Mesenchymal stem cell (in vitro differentiated cells and primary cell): ENCODE results near the gene CRK.

Source experiments
- DNase-seq: peaks from one replicate; pipeline ENCODE4 v3.0.0-alpha.2; 2013
- H2AFZ ChIP-seq: one replicate; pipeline ENCODE4 v1.6.1; 2013; ENCODE audit warnings: low read depth, mild to moderate bottlenecking, control low read depth, inconsistent platforms, low read length, moderate library complexity
- H2AK5ac ChIP-seq: 2 replicates; pipeline ENCODE4 v1.6.1; 2013; ENCODE audit warnings: low read length, moderate library complexity, mild to moderate bottlenecking, inconsistent platforms; ENCODE audit not compliant: severe bottlenecking
- H2BK120ac ChIP-seq: one replicate; pipeline ENCODE4 v1.6.1; 2013; ENCODE audit warnings: low read depth, mild to moderate bottlenecking, inconsistent platforms, low read length, moderate library complexity
- H2BK12ac ChIP-seq, 2 experiments: one replicate each; pipeline ENCODE4 v1.6.1; 2013; ENCODE audit warnings: inconsistent platforms in 2 of 2, low read length in 2 of 2, mild to moderate bottlenecking in 2 of 2, moderate library complexity in 2 of 2, control low read depth in 1 of 2
- H2BK15ac ChIP-seq: one replicate; pipeline ENCODE4 v1.6.1; 2013; ENCODE audit warnings: mild to moderate bottlenecking, low read depth, inconsistent platforms; ENCODE audit not compliant: poor library complexity, severe bottlenecking
- H2BK5ac ChIP-seq: 2 replicates; pipeline ENCODE4 v1.6.1; 2013; ENCODE audit warnings: low read depth, mild to moderate bottlenecking, low read length, control low read depth, inconsistent platforms; ENCODE audit not compliant: poor library complexity, severe bottlenecking
- H3K14ac ChIP-seq, 2 experiments: one replicate each; pipeline ENCODE4 v1.6.1; 2013; ENCODE audit warnings: inconsistent platforms in 2 of 2, low read length in 2 of 2, control low read depth in 1 of 2, mild to moderate bottlenecking in 1 of 2, moderate library complexity in 1 of 2
- H3K18ac ChIP-seq, 2 experiments: one replicate each; pipeline ENCODE4 v1.6.1; 2013; ENCODE audit warnings: inconsistent platforms in 2 of 2, low read length in 2 of 2, control low read depth in 1 of 2, low read depth in 1 of 2, mild to moderate bottlenecking in 1 of 2
- H3K23ac ChIP-seq, 2 experiments: one replicate each; pipeline ENCODE4 v1.6.1; 2013; ENCODE audit warnings: inconsistent platforms in 2 of 2, low read length in 2 of 2, mild to moderate bottlenecking in 2 of 2, moderate library complexity in 2 of 2, control low read depth in 1 of 2
- H3K27ac ChIP-seq: 2 replicates; pipeline ENCODE4 v1.5.1; 2013; ENCODE audit warnings: mild to moderate bottlenecking, moderate library complexity, low read length, control low read depth, inconsistent platforms; ENCODE audit not compliant: poor library complexity, severe bottlenecking
- H3K27me3 ChIP-seq, 2 experiments: 2 replicates each; pipeline versions ENCODE4 v1.6.1 to v1.7.0; 2013; ENCODE audit warnings: low read length in 2 of 2, mild to moderate bottlenecking in 2 of 2, moderate library complexity in 2 of 2, control low read depth in 1 of 2, inconsistent platforms in 1 of 2; ENCODE audit not compliant: control insufficient read depth in 1 of 2, insufficient read depth in 1 of 2
- H3K36me3 ChIP-seq, 2 experiments: 2 replicates each; pipeline versions ENCODE4 v1.6.1 to v1.7.0; 2013; ENCODE audit warnings: low read length in 2 of 2, control low read depth in 1 of 2, inconsistent platforms in 1 of 2, low read depth in 1 of 2, mild to moderate bottlenecking in 1 of 2; ENCODE audit not compliant: insufficient read depth in 2 of 2, control insufficient read depth in 1 of 2
- H3K4ac ChIP-seq, 2 experiments: one replicate each; pipeline ENCODE4 v1.6.1; 2013; ENCODE audit warnings: inconsistent platforms in 2 of 2, low read length in 2 of 2, mild to moderate bottlenecking in 2 of 2, moderate library complexity in 2 of 2, control low read depth in 1 of 2, low read depth in 1 of 2
- H3K4me1 ChIP-seq: 2 replicates; pipeline ENCODE4 v1.6.1; 2013; ENCODE audit warnings: low read depth, low read length, control low read depth; ENCODE audit not compliant: control insufficient read depth, insufficient read depth
- H3K4me2 ChIP-seq: 2 replicates; pipeline ENCODE4 v1.6.1; 2013; ENCODE audit warnings: low read length, mild to moderate bottlenecking, inconsistent platforms; ENCODE audit not compliant: poor library complexity, severe bottlenecking
- H3K4me3 ChIP-seq, 2 experiments: 2 replicates each; pipeline versions ENCODE4 v1.5.1 to v1.7.0; 2013; ENCODE audit warnings: low read length in 2 of 2, mild to moderate bottlenecking in 2 of 2, control low read depth in 1 of 2, low read depth in 1 of 2; ENCODE audit not compliant: insufficient read depth in 1 of 2
- H3K79me1 ChIP-seq: replicated peaks from 2 replicates; pipeline ENCODE4 v1.6.1; 2013; ENCODE audit warnings: mild to moderate bottlenecking, control low read depth, low read length, inconsistent platforms; ENCODE audit not compliant: poor library complexity, severe bottlenecking
- H3K9ac ChIP-seq: 2 replicates; pipeline ENCODE4 v1.7.0; 2013; ENCODE audit warnings: mild to moderate bottlenecking, low read length, moderate library complexity
- H3K9me3 ChIP-seq: 2 replicates; pipeline ENCODE4 v1.7.0; 2013; ENCODE audit warnings: mild to moderate bottlenecking, low read length; ENCODE audit not compliant: control insufficient read depth
- H4K8ac ChIP-seq: one replicate; pipeline ENCODE4 v1.6.1; 2013; ENCODE audit warnings: inconsistent platforms, mild to moderate bottlenecking, low read length, moderate library complexity
- H4K91ac ChIP-seq: one replicate; pipeline ENCODE4 v1.6.1; 2013; ENCODE audit warnings: mild to moderate bottlenecking, low read length, inconsistent platforms
- WGBS: methylation state at CpG from one replicate; pipeline ENCODE4 v1.1.7; 2013; ENCODE audit warnings: mixed read lengths; 5-methylcytosine and 5-hydroxymethylcytosine counted together

Gene CRK

DNA sequence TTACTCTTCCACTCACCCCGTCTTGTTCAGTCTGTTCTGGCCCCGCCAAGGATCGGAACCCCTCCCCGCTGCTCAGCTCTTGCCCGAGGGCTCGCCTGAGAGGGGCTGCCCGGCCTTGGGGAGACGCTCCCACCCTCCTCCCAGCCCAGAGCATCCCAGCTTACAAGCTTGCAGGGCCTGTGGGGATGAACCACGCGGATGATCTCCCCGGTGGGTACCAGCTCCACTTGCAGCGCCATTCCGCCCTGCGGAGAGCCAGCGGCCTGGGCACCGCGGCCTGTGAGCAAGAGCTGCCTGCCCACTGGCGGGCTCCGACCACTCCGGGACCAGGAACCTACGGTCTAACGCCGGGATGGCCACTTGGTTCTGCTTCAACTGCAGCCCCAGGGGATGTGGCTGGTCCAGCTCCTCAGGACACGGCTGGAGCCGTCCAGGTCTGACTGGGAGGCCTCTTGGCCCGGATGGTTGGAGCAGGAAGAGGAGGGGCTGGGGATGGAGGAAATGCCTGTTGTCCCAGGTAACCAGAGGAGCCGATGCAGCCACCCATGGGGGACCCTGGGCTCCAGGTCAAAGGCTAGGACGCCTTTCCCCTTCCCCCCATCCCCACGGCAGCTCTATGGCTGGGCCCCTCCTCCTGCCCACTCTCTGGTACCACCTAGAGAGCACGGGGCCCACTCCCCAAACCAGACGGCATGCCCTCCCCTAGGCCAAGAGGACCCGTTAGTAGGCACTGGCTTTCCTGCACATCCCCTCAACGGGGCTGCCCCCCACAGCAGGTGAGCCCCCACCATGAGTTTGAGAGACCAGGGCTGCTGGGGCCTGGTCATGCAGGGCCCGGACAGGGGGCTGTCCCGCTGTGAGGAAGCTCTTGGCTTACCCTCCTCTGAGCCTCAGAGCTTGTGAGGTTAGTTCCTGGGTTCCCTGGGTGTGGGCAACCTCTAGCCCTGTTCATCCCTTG lies 36.5 kb upstream of the CRK start, which contains the start of gene MYO1C:
TSS of gene MYO1C (minus strand) at position 438 of the 958 bp plus-strand sequence. CDS start at position 239, 199 bp downstream.
- Histone ChIP-seq H3K27ac (no peak within 1 kb of the TSS), H3K79me1 (peaks cover 2% of the 10 kb centered on the region), H3K9ac (peak within 1 kb of the TSS; percentile 83), H3K4me3 (peak within 1 kb of the TSS; percentile 70 to 81), H4K8ac (peak within 1 kb of the TSS; percentile 93), H2AFZ (peak within 1 kb of the TSS; percentile 34), H2BK5ac (no peak within 1 kb of the TSS), H4K91ac (peak within 1 kb of the TSS; percentile 92), H3K27me3 (no peaks in the 10 kb centered on the region), H3K9me3 (no peaks in the 10 kb centered on the region), H3K36me3 (peaks cover 25 to 27% of the 10 kb centered on the region in 2 experiments), H3K18ac (peak within 1 kb of the TSS; percentile 69 to 92), H3K23ac (no peak within 1 kb of the TSS), H2BK12ac (peak within 1 kb of the TSS; percentile 61 to 89), H2AK5ac (peak within 1 kb of the TSS; percentile 47), H3K14ac (peak within 1 kb of the TSS in 1 of 2 experiments; percentile 83), H3K4me2 (peak within 1 kb of the TSS; percentile 82), H3K4me1 (peaks cover 43% of the 10 kb centered on the region), H2BK15ac (peak within 1 kb of the TSS; percentile 68), H2BK120ac (peak within 1 kb of the TSS; percentile 85), H3K4ac (peak within 1 kb of the TSS; percentile 63)
- no peak for DNase-seq
- 66% methylated on average over 34 of the region's 35 CpGs for WGBS

DNA sequence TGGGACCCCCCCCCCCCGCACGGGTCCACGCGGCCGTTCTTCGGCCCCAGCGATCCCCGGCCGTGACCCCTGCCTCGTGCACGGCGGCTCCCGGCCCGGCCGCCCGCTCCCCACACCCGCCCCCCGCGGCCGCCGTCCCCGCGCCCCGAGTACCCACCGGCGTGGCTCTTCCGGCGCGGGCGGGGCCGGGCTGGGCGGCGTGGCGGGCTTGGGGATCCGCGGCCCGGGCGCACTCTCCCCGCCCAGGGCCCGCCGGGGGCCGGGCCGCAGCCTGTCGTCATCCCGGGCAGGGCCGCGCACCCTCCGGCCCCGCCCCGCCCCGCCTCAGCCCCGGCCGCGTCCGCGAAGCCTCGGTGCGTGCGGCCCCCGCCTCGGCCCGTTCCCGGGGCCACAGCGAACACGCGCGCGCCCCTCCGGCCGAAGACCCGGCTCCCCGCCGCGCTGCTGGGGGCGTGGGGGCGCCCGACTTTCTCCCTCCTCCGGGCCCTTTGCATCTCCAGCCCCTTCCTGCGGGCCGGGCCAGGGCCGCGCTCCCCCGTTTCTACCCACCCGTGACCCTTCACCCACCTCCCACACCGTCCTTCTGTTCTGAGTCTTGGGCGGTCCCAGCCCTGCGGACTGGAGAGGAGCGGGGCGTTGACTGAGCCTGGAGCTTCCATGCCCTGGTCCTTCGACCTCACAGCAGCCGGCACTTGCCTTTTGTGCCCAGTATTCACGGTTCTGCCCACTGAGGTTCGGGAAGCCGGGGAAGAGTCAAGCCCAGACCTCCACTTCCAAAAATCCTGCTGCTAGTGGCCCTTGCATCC lies 35.6 kb upstream of the CRK start:
- H2BK5ac ChIP-seq = no peak overlapping the region
- peak overlapping the region; percentile 82 to 92 for H3K18ac ChIP-seq
- peak overlapping the region in 1 of 2 experiments; percentile 83 for H3K14ac ChIP-seq
- peak overlapping the region; percentile 85 for H2BK120ac ChIP-seq
- H2BK12ac ChIP-seq = peak overlapping the region; percentile 38 to 89
- no peak overlapping the region for H3K23ac ChIP-seq
- WGBS = 3% methylated on average over 73 of the region's 94 CpGs
- H3K4me3 ChIP-seq = peak overlapping the region; percentile 70 to 87
- peak overlapping the region; percentile 47 for H2AK5ac ChIP-seq
- no peak overlapping the region for H3K27ac ChIP-seq
- H3K36me3 ChIP-seq = peaks cover 17 to 23% of the 10 kb centered on the region in 2 experiments
- H3K4me1 ChIP-seq = peaks cover 49% of the 10 kb centered on the region
- H2AFZ ChIP-seq = peak overlapping the region; percentile 34
- H4K8ac ChIP-seq = peak overlapping the region; percentile 93
- peak overlapping the region; percentile 68 for H2BK15ac ChIP-seq
- peak overlapping the region; percentile 87 for H3K9ac ChIP-seq
- peak overlapping the region; percentile 92 for H4K91ac ChIP-seq
- no peaks in the 10 kb centered on the region for H3K9me3 ChIP-seq
- H3K27me3 ChIP-seq = no peaks in the 10 kb centered on the region
- DNase-seq = peak; percentile 57
- H3K79me1 ChIP-seq = peaks cover 2% of the 10 kb centered on the region
- H3K4ac ChIP-seq = peak overlapping the region; percentile 61 to 63
- H3K4me2 ChIP-seq = peak overlapping the region; percentile 92

DNA sequence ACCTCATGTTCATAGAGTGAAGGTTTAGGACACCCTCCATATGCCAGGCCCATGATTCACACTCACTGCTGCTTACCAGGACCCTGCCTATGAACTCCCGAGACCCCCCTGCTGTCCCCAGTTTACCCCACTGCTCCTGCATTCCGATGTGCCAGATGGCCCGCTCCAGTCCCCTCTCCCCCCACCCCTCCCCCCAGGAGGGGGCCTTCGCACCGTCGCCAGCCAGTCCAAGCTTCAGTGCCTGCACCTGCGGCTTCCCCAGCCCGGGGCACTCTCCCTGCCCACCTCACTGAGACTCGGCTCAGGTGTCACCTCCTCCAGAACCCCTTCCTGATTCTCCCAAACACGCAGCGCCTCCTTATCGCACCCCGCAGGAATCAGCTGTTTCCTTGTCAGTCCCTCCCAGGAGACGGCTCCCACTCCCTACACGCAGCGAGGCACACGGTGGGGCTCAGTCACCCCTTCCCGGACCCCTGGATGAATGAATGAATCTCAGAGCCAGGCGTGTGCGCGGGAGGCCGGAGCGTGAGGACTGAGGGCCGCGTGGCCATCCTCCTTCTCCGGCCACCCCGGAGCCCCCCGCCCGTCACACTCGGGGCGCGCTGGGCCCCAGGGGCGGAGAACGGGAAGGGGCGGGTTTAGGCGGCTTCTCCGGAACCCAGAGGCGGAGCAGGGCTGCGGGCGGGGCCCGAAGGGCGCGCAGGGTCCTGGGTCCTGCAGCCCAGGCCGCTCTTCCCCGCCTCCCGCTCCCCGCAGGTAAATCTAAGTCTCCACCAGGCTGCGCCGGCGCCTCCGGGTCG lies 34.8 kb upstream of the CRK start:
- Histone ChIP-seq H2BK5ac (peak overlapping the region; percentile 63), H3K27ac (peak overlapping the region; percentile 40), H3K4ac (peak overlapping the region in 1 of 2 experiments; percentile 54), H3K14ac (no peak overlapping the region), H3K36me3 (peaks cover 9 to 15% of the 10 kb centered on the region in 2 experiments), H3K9me3 (no peaks in the 10 kb centered on the region), H2AFZ (no peak overlapping the region), H2BK120ac (peak overlapping the region; percentile 54), H3K9ac (peak overlapping the region; percentile 87), H3K4me3 (peak overlapping the region; percentile 70 to 87), H4K91ac (peak overlapping the region; percentile 89), H2AK5ac (no peak overlapping the region), H3K23ac (no peak overlapping the region), H3K18ac (peak overlapping the region; percentile 82 to 91), H3K4me1 (peaks cover 53% of the 10 kb centered on the region), H3K27me3 (no peaks in the 10 kb centered on the region), H2BK12ac (peak overlapping the region in 1 of 2 experiments; percentile 49), H2BK15ac (peak overlapping the region; percentile 89), H3K79me1 (peaks cover 4% of the 10 kb centered on the region), H4K8ac (peak overlapping the region; percentile 61), H3K4me2 (peak overlapping the region; percentile 92)
- DNase-seq = peak; percentile 65
- 3% methylated on average over 27 of the region's 52 CpGs for WGBS
